Measurements from ENCODE around the gene MS4A4E.
"Not testable (repeated sequence)": the region's sequence is repeated elsewhere in the genome, so short reads cannot be mapped to it uniquely, and the experiment has no call there.

Gene MS4A4E

GRCh38 chr11:60214386-60214785 is 28.6 kb downstream of the MS4A4E start:
- H3K36me3 ChIP-seq (ENCODE audit: insufficient read depth, low read length) = no peaks in the 10 kb centered on the region
- H3K4me3 ChIP-seq (ENCODE audit: low read depth in 1 of 2, low read length in 2 of 2) = no peak overlapping the region
- no peaks in the 10 kb centered on the region for H3K4me1 ChIP-seq (ENCODE audit: insufficient read depth, low read length)
- no peak overlapping the region for H3K27ac ChIP-seq (ENCODE audit: low read depth, low read length)
- no peaks in the 10 kb centered on the region for H3K27me3 ChIP-seq (ENCODE audit: control insufficient read depth in 1 of 2, insufficient read depth in 2 of 2, low read length in 2 of 2)
- no peak overlapping the region for H3K9ac ChIP-seq (ENCODE audit: low read length)
- H3K9me3 ChIP-seq (ENCODE audit: low read length) = no peaks in the 10 kb centered on the region

DNA sequence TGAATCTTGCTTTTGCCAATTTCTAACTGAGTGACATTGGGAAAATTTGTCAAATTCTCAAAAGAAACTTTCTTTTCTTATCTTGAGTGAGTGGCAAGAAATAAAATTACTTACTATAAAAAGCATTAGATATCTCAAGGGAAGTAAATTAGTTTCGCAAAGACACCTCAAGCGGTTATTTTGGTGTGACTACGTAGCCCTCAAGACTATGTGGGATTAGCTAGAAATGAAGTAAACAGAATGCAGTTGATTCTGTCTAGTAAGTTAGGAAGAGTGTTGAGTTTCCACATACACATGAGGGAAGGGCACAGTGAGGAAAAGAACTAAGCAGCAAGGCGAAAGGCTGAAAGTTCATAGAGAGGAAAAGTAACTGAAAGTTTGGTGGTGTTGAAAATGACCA is 31.7 kb downstream of the MS4A4E start:
- H3K27ac ChIP-seq (ENCODE audit: low read depth, low read length) = no peak overlapping the region
- H3K27me3 ChIP-seq (ENCODE audit: control insufficient read depth in 1 of 2, insufficient read depth in 2 of 2, low read length in 2 of 2) = no peaks in the 10 kb centered on the region
- H3K36me3 ChIP-seq (ENCODE audit: insufficient read depth, low read length) = no peaks in the 10 kb centered on the region
- no peaks in the 10 kb centered on the region for H3K4me1 ChIP-seq (ENCODE audit: insufficient read depth, low read length)
- H3K9ac ChIP-seq (ENCODE audit: low read length) = no peak overlapping the region
- H3K9me3 ChIP-seq (ENCODE audit: low read length) = no peaks in the 10 kb centered on the region
- H3K4me3 ChIP-seq (ENCODE audit: low read depth in 1 of 2, low read length in 2 of 2) = no peak overlapping the region

DNA sequence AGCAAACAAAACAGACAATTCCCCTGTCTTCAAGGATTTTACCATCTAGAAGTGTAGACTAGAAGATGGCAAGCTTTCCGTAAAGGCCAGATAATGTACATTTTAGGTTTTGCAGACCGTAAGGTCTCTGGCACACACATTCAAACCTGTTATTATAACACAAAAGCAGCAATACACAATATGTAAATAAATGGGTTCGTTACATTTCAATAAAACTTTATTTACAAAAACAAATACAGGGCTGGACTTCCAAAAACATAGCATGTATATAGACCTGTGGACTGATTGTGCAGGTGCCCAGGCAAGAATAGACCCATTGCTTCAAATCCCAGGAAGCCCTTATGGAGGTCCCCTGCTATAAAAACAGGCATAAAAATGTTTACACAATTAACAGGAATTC is 33.0 kb downstream of the MS4A4E start:
- Histone ChIP-seq H3K27ac (ENCODE audit: low read depth, low read length) (no peak overlapping the region), H3K9ac (ENCODE audit: low read length) (no peak overlapping the region), H3K4me1 (ENCODE audit: insufficient read depth, low read length) (no peaks in the 10 kb centered on the region), H3K4me3 (ENCODE audit: low read depth in 1 of 2, low read length in 2 of 2) (no peak overlapping the region), H3K27me3 (ENCODE audit: control insufficient read depth in 1 of 2, insufficient read depth in 2 of 2, low read length in 2 of 2) (no peaks in the 10 kb centered on the region), H3K9me3 (ENCODE audit: low read length) (no peaks in the 10 kb centered on the region), H3K36me3 (ENCODE audit: insufficient read depth, low read length) (no peaks in the 10 kb centered on the region)

- Histone ChIP-seq H3K27me3 (ENCODE audit: control insufficient read depth in 1 of 2, insufficient read depth in 2 of 2, low read length in 2 of 2) (no peaks in the 10 kb centered on the region), H3K9me3 (ENCODE audit: low read length) (no peaks in the 10 kb centered on the region), H3K36me3 (ENCODE audit: insufficient read depth, low read length) (no peaks in the 10 kb centered on the region), H3K4me3 (ENCODE audit: low read depth in 1 of 2, low read length in 2 of 2) (no peak overlapping the region), H3K27ac (ENCODE audit: low read depth, low read length) (no peak overlapping the region), H3K4me1 (ENCODE audit: insufficient read depth, low read length) (no peaks in the 10 kb centered on the region), H3K9ac (ENCODE audit: low read length) (no peak overlapping the region)
These were observed 34.0 kb downstream of the MS4A4E start for GRCh38 chr11:60208951-60209350.

- no peak overlapping the region for H3K9ac ChIP-seq (ENCODE audit: low read length)
- H3K27me3 ChIP-seq (ENCODE audit: control insufficient read depth in 1 of 2, insufficient read depth in 2 of 2, low read length in 2 of 2) = no peaks in the 10 kb centered on the region
- no peaks in the 10 kb centered on the region for H3K36me3 ChIP-seq (ENCODE audit: insufficient read depth, low read length)
- H3K9me3 ChIP-seq (ENCODE audit: low read length) = no peaks in the 10 kb centered on the region
- H3K27ac ChIP-seq (ENCODE audit: low read depth, low read length) = no peak overlapping the region
- no peaks in the 10 kb centered on the region for H3K4me1 ChIP-seq (ENCODE audit: insufficient read depth, low read length)
- H3K4me3 ChIP-seq (ENCODE audit: low read depth in 1 of 2, low read length in 2 of 2) = no peak overlapping the region
These were observed 34.6 kb downstream of the MS4A4E start for GRCh38 chr11:60208146-60208895.

DNA sequence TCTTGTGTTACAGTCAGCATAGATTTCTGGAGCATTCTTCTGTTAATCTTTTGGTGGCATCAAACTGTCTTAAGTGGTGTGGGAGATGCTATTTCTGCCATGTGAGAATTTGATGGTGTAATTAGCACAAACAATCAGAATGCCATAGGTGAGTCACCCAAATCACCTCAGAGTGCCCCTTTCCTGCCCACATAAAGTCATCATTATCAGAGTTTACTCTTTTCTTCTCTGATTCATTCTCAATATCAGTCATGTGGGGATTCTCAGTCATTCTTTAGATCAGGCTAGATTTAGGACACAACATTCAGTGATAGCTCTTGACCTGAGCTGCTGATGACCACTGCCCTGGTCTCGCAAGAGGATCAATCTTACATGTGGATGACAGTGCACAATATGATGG is 36.3 kb downstream of the MS4A4E start:
- no peaks in the 10 kb centered on the region for H3K9me3 ChIP-seq (ENCODE audit: low read length)
- no peak overlapping the region for H3K27ac ChIP-seq (ENCODE audit: low read depth, low read length)
- no peaks in the 10 kb centered on the region for H3K36me3 ChIP-seq (ENCODE audit: insufficient read depth, low read length)
- H3K9ac ChIP-seq (ENCODE audit: low read length) = no peak overlapping the region
- no peaks in the 10 kb centered on the region for H3K4me1 ChIP-seq (ENCODE audit: insufficient read depth, low read length)
- no peaks in the 10 kb centered on the region for H3K27me3 ChIP-seq (ENCODE audit: control insufficient read depth in 1 of 2, insufficient read depth in 2 of 2, low read length in 2 of 2)
- no peak overlapping the region for H3K4me3 ChIP-seq (ENCODE audit: low read depth in 1 of 2, low read length in 2 of 2)

DNA sequence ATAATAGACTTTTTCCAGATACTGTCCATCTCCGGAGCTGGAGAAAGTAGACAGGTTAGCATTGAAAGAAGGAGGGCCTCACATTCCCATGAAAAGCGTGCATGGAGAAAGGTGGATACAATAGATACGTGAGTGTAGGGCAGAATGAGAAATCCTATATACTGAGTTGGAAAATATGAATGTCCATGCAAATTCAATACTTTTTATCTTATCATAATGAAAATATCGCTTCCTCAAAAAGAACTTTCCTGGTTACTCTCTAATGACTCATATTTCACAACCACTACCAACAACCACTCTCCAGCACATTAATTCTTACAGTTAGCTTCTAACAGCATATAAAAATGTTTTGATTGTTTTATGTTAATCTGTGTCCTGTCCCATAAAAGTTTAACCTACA is 38.0 kb downstream of the MS4A4E start:
- H3K4me1 ChIP-seq (ENCODE audit: insufficient read depth, low read length) = no peaks in the 10 kb centered on the region
- H3K4me3 ChIP-seq (ENCODE audit: low read depth in 1 of 2, low read length in 2 of 2) = no peak overlapping the region
- no peak overlapping the region for H3K27ac ChIP-seq (ENCODE audit: low read depth, low read length)
- no peak overlapping the region for H3K9ac ChIP-seq (ENCODE audit: low read length)
- H3K36me3 ChIP-seq (ENCODE audit: insufficient read depth, low read length) = no peaks in the 10 kb centered on the region
- no peaks in the 10 kb centered on the region for H3K9me3 ChIP-seq (ENCODE audit: low read length)
- no peaks in the 10 kb centered on the region for H3K27me3 ChIP-seq (ENCODE audit: control insufficient read depth in 1 of 2, insufficient read depth in 2 of 2, low read length in 2 of 2)

DNA sequence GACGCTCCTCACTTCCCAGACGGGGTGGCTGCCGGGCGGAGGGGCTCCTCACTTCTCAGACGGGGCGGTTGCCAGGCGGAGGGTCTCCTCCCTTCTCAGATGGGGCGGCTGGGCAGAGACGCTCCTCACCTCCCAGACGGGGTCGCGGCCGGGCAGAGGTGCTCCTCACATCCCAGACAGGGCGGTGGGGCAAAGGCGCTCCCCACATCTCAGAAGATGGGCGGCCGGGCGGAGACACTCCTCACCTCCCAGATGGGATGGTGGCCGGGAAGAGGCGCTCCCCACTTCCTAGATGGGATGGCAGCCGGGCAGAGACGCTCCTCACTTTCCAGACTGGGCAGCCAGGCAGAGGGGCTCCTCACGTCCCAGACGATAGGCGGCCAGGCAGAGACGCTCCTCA is 41.6 kb downstream of the MS4A4E start:
- not testable (repeated sequence) for H3K27ac ChIP-seq (ENCODE audit: low read depth, low read length); H3K9me3 ChIP-seq (ENCODE audit: low read length); H3K27me3 ChIP-seq (ENCODE audit: control insufficient read depth in 1 of 2, insufficient read depth in 2 of 2, low read length in 2 of 2); H3K4me1 ChIP-seq (ENCODE audit: insufficient read depth, low read length); H3K4me3 ChIP-seq (ENCODE audit: low read depth in 1 of 2, low read length in 2 of 2); H3K36me3 ChIP-seq (ENCODE audit: insufficient read depth, low read length); H3K9ac ChIP-seq (ENCODE audit: low read length)

DNA sequence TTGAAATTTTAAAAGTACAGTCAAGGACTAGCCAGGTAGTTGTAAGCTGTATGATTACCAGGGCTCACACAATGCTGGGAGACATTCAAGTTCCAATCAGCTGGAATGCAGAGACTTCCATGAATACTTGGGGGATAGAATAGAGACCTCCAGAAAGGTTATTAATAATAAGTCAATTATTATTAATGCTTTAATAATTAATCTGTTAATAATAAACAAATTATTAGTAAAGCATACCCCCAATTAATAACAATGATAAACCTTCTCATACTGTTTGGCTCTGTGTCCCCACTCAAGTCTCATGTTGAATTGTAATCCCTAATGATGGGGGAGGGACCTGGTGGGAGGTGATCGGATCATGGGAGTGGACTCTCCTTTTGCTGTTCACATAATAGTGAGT is 45.5 kb downstream of the MS4A4E start:
- Histone ChIP-seq H3K9ac (ENCODE audit: low read length) (no peak overlapping the region), H3K4me3 (ENCODE audit: low read depth in 1 of 2, low read length in 2 of 2) (no peak overlapping the region), H3K4me1 (ENCODE audit: insufficient read depth, low read length) (no peaks in the 10 kb centered on the region), H3K27me3 (ENCODE audit: control insufficient read depth in 1 of 2, insufficient read depth in 2 of 2, low read length in 2 of 2) (no peaks in the 10 kb centered on the region), H3K27ac (ENCODE audit: low read depth, low read length) (no peak overlapping the region), H3K9me3 (ENCODE audit: low read length) (no peaks in the 10 kb centered on the region), H3K36me3 (ENCODE audit: insufficient read depth, low read length) (no peaks in the 10 kb centered on the region)

GRCh38 chr11:60195923-60196368 is 47.0 kb downstream of the MS4A4E start:
- Histone ChIP-seq H3K27me3 (ENCODE audit: control insufficient read depth in 1 of 2, insufficient read depth in 2 of 2, low read length in 2 of 2) (no peaks in the 10 kb centered on the region), H3K9ac (ENCODE audit: low read length) (no peak overlapping the region), H3K36me3 (ENCODE audit: insufficient read depth, low read length) (no peaks in the 10 kb centered on the region), H3K9me3 (ENCODE audit: low read length) (no peaks in the 10 kb centered on the region), H3K4me1 (ENCODE audit: insufficient read depth, low read length) (no peaks in the 10 kb centered on the region), H3K27ac (ENCODE audit: low read depth, low read length) (no peak overlapping the region), H3K4me3 (ENCODE audit: low read depth in 1 of 2, low read length in 2 of 2) (no peak overlapping the region)

GRCh38 chr11:60194511-60194910 is 48.4 kb downstream of the MS4A4E start:
- H3K36me3 ChIP-seq (ENCODE audit: insufficient read depth, low read length) = no peaks in the 10 kb centered on the region
- no peak overlapping the region for H3K27ac ChIP-seq (ENCODE audit: low read depth, low read length)
- H3K9me3 ChIP-seq (ENCODE audit: low read length) = no peaks in the 10 kb centered on the region
- no peaks in the 10 kb centered on the region for H3K4me1 ChIP-seq (ENCODE audit: insufficient read depth, low read length)
- H3K27me3 ChIP-seq (ENCODE audit: control insufficient read depth in 1 of 2, insufficient read depth in 2 of 2, low read length in 2 of 2) = no peaks in the 10 kb centered on the region
- H3K4me3 ChIP-seq (ENCODE audit: low read depth in 1 of 2, low read length in 2 of 2) = no peak overlapping the region
- H3K9ac ChIP-seq (ENCODE audit: low read length) = no peak overlapping the region

DNA sequence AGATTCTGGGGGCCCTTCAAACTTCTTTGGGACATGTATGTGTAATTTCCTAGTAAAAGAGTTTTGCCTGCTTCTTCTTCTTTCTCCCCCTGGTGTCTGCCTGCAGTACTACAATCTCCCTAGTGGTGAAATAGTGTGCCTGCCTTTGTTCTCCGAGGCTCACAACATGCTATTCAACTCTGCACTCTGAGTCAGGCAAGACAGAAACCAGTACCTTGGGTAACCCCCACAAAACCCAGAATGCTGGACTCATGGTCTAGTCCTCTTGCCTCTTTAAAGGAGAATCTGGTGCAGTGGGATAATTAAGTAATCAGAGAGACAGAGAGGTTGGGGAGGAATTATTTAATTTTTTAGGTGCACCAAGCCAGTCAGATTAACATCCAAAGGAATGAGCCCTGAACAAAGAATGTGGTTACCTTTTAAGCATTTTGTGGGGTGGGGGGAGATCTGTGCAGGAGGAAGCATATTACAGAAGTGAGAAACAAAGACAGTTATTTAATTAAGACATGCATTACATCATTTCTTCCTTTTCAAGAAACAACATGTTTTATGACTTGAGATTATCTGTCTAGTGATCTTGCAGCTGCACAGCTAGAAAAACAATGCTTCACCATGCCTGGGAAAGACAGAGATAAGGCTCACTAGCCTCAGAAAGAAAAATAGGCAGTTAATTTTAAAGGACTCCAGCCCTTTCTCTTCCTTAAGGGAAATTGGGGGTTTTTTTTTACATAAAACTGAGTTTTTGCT is 49.1 kb downstream of the MS4A4E start:
- Histone ChIP-seq H3K27ac (ENCODE audit: low read depth, low read length) (no peak overlapping the region), H3K4me1 (ENCODE audit: insufficient read depth, low read length) (no peaks in the 10 kb centered on the region), H3K36me3 (ENCODE audit: insufficient read depth, low read length) (no peaks in the 10 kb centered on the region)

More for the DNA sequence above, 49.1 kb downstream of the MS4A4E start:
- Histone ChIP-seq H3K27me3 (ENCODE audit: control insufficient read depth in 1 of 2, insufficient read depth in 2 of 2, low read length in 2 of 2) (no peaks in the 10 kb centered on the region), H3K9me3 (ENCODE audit: low read length) (no peaks in the 10 kb centered on the region), H3K4me3 (ENCODE audit: low read depth in 1 of 2, low read length in 2 of 2) (no peak overlapping the region), H3K9ac (ENCODE audit: low read length) (no peak overlapping the region)

Measured in muscle layer of colon (tissue), 2 donors.